OCI-LY3 (cell line): ENCODE data around the gene SRD5A1.

Experiments
- H2AFZ ChIP-seq: fragments of 200-600, 300-600 bp; shearing (Covaris generic); 2 replicates; pipeline ENCODE4 v1.6.0; 2014; ENCODE audit warnings: antibody characterized with exemption, low read depth, low read length
- H3K27ac ChIP-seq: fragments of 200-600, 300-600 bp; sonication (generic); 2 replicates; pipeline ENCODE4 v1.5.1; 2014; ENCODE audit warnings: mild to moderate bottlenecking, low read length, moderate library complexity, mixed read lengths
- H3K27me3 ChIP-seq: fragments of 200-600, 300-600 bp; sonication (generic); 2 replicates; pipeline ENCODE4 v1.6.1; 2014; ENCODE audit warnings: low read depth, low read length, mixed read lengths
- H3K36me3 ChIP-seq: fragments of 200-600, 300-600 bp; sonication (generic); replicated peaks from 2 replicates; pipeline ENCODE3; 2014; ENCODE audit warnings: low read depth, low read length, mixed read lengths
- H3K4me1 ChIP-seq: fragments of 300-600, 200-600 bp; sonication (generic); 2 replicates; pipeline ENCODE4 v1.6.1; 2014; ENCODE audit warnings: low read length, mixed read lengths
- H3K4me2 ChIP-seq: fragments of 200-600, 300-600 bp; sonication (generic); 2 replicates; pipeline ENCODE4 v1.6.1; 2014; ENCODE audit warnings: low read length, mixed read lengths
- H3K4me3 ChIP-seq: fragments of 300-600, 200-600 bp; sonication (generic); 2 replicates; pipeline ENCODE4 v1.5.1; 2014; ENCODE audit warnings: antibody characterized with exemption, mild to moderate bottlenecking, low read length, moderate library complexity
- H3K79me2 ChIP-seq: fragments of 300-600, 200-600 bp; shearing (Covaris generic); 2 replicates; pipeline ENCODE4 v1.6.1; 2014; ENCODE audit warnings: mild to moderate bottlenecking, low read length, mixed read lengths
- H3K9ac ChIP-seq: fragments of 300-600, 200-600 bp; shearing (Covaris generic); 2 replicates; pipeline ENCODE4 v1.6.0; 2014; ENCODE audit warnings: mild to moderate bottlenecking, low read length, moderate library complexity
- H3K9me3 ChIP-seq: fragments of 200-600, 300-600 bp; shearing (Covaris generic); 2 replicates; pipeline ENCODE4 v1.6.1; 2014; ENCODE audit warnings: low read length, mixed read lengths; ENCODE audit not compliant: insufficient read depth
- H4K20me1 ChIP-seq: fragments of 200-600, 300-600 bp; sonication (generic); 2 replicates; pipeline ENCODE4 v1.6.1; 2016; ENCODE audit warnings: low read length, mixed read lengths; ENCODE audit not compliant: insufficient read depth
- EZH2phosphoT487 ChIP-seq: fragments of 200-600 bp; shearing (Covaris generic); IDR thresholded peaks from 2 replicates; pipeline ENCODE4 v1.6.1; 2018; ENCODE audit warnings: antibody characterized with exemption, mixed run types, low read depth
- TF ChIP-seq, protein P1 (sequence below): fragments of 200-600, 300-600 bp; sonication (generic); IDR thresholded peaks from 2 replicates; pipeline ENCODE4 v1.5.1; 2014; ENCODE audit warnings: antibody characterized with exemption, low read length, low read depth

The SRD5A1 gene

GRCh38 chr5:6705088-6705487, 71.8 kb downstream of the SRD5A1 start:
- Histone ChIP-seq H3K79me2 (no peaks in the 10 kb centered on the region), H3K27ac (no peak overlapping the region), H4K20me1 (no peaks in the 10 kb centered on the region), H2AFZ (no peak overlapping the region), H3K36me3 (no peaks in the 10 kb centered on the region), H3K9ac (no peak overlapping the region), H3K27me3 (no peaks in the 10 kb centered on the region), H3K4me2 (peak overlapping the region; percentile 28; the same call in 1 of the 2 replicates), H3K4me3 (no peak overlapping the region), H3K9me3 (no peaks in the 10 kb centered on the region), H3K4me1 (peaks cover 14% of the 10 kb centered on the region)
- TF ChIP-seq, protein P1, sequence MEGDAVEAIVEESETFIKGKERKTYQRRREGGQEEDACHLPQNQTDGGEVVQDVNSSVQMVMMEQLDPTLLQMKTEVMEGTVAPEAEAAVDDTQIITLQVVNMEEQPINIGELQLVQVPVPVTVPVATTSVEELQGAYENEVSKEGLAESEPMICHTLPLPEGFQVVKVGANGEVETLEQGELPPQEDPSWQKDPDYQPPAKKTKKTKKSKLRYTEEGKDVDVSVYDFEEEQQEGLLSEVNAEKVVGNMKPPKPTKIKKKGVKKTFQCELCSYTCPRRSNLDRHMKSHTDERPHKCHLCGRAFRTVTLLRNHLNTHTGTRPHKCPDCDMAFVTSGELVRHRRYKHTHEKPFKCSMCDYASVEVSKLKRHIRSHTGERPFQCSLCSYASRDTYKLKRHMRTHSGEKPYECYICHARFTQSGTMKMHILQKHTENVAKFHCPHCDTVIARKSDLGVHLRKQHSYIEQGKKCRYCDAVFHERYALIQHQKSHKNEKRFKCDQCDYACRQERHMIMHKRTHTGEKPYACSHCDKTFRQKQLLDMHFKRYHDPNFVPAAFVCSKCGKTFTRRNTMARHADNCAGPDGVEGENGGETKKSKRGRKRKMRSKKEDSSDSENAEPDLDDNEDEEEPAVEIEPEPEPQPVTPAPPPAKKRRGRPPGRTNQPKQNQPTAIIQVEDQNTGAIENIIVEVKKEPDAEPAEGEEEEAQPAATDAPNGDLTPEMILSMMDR = no peak
- TF ChIP-seq EZH2phosphoT487 = no peak

DNA sequence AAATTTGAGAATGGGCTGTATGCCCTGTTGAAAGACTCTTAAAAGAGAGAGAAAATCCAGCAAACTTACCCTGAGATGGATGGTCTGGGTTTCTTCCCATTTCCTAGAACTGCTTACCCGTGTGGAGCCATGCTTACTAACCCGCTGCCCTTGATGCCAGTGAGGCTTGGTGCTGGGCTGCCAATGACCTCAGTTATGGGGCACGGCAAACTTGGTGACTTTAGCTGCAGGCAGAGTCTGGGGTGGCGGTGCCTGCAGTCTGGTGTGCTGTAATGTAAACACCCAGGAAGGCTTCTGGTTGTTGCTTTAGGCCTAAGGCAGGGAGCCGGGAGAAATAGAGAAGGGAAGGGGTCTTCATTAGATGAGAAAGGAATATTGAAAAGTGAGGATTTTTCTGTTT, 72.7 kb downstream of the SRD5A1 start:
- H3K4me3 ChIP-seq = no peak overlapping the region
- no peaks in the 10 kb centered on the region for H3K36me3 ChIP-seq
- no peak overlapping the region for H3K9ac ChIP-seq
- no peaks in the 10 kb centered on the region for H3K79me2 ChIP-seq
- no peak overlapping the region for H3K4me2 ChIP-seq
- no peaks in the 10 kb centered on the region for H3K27me3 ChIP-seq
- H3K9me3 ChIP-seq = no peaks in the 10 kb centered on the region
- no peaks in the 10 kb centered on the region for H4K20me1 ChIP-seq
- TF ChIP-seq, protein P1 = no peak
- no peak for TF ChIP-seq EZH2phosphoT487
- H2AFZ ChIP-seq = no peak overlapping the region
- H3K27ac ChIP-seq = no peak overlapping the region
- H3K4me1 ChIP-seq = peaks cover 14% of the 10 kb centered on the region

DNA sequence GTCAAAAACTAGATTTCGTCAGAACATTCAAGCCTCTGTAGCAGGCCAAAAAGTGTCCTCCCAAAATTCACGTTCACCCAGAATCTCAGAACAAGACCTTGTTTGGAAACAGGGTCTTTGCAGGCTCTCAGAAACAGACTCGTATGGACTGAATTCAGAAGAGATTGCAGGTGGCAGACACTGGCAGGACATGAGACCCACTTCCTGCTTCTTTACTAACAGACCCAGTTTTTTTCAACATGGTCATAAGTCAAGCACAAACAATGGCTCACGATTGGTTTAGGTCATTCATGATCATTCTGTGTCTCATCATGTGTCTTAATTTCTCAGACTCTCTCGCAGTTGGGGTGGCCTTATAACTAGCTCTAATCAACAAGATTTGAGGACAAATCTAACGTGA, 74.6 kb downstream of the SRD5A1 start:
- H3K4me1 ChIP-seq = peaks cover 21% of the 10 kb centered on the region
- no peaks in the 10 kb centered on the region for H3K36me3 ChIP-seq
- H3K9me3 ChIP-seq = no peaks in the 10 kb centered on the region
- H3K27me3 ChIP-seq = no peaks in the 10 kb centered on the region
- H3K27ac ChIP-seq = no peak overlapping the region
- TF ChIP-seq, protein P1 = no peak
- TF ChIP-seq EZH2phosphoT487 = no peak
- no peaks in the 10 kb centered on the region for H4K20me1 ChIP-seq
- no peak overlapping the region for H3K4me2 ChIP-seq
- no peaks in the 10 kb centered on the region for H3K79me2 ChIP-seq
- H2AFZ ChIP-seq = no peak overlapping the region
- no peak overlapping the region for H3K9ac ChIP-seq
- H3K4me3 ChIP-seq = no peak overlapping the region

- no peaks in the 10 kb centered on the region for H4K20me1 ChIP-seq
- no peak overlapping the region for H3K4me3 ChIP-seq
- H3K27me3 ChIP-seq = no peaks in the 10 kb centered on the region
- H3K9ac ChIP-seq = no peak overlapping the region
- TF ChIP-seq EZH2phosphoT487 = no peak
- TF ChIP-seq, protein P1 = no peak
- H3K4me2 ChIP-seq = no peak overlapping the region
- no peaks in the 10 kb centered on the region for H3K9me3 ChIP-seq
- H3K36me3 ChIP-seq = no peaks in the 10 kb centered on the region
- peaks cover under 1% of the 10 kb centered on the region; the same call in 1 of the 2 replicates for H3K79me2 ChIP-seq
- H2AFZ ChIP-seq = no peak overlapping the region
- peaks cover 21% of the 10 kb centered on the region for H3K4me1 ChIP-seq
- no peak overlapping the region for H3K27ac ChIP-seq
These were observed 75.6 kb downstream of the SRD5A1 start for GRCh38 chr5:6708814-6709213.
